Measurements from ENCODE around the gene ZNRD2. TPM values are rescaled to one million over a fixed set of nuclear protein-coding genes. Genes with fewer than 3 reads are reported as not detected.

ZNRD2 gene
- total and polyA plus RNA-seq, 10 of the 15 experiments (the other 5 are each of a cell fraction or from before 2014, with no cell fraction given) = 7.9 to 111 (median 55.4) TPM

GRCh38 chr11:65588199-65589054, 18.1 kb downstream of the ZNRD2 start (continued):
- peak; percentile 44 for TF ChIP-seq PBX3 (IDR thresholded peaks at IDR 0.05; ENCODE audit: insufficient replicate concordance, low read depth, low read length)
- TF ChIP-seq BRCA1 (IDR thresholded peaks at IDR 0.05; ENCODE audit: low read depth, low read length) = no peak
- peak; percentile 96 for TF ChIP-seq SKIL (IDR thresholded peaks at IDR 0.05; ENCODE audit: low read depth, poor library complexity, severe bottlenecking)
- no peak for TF ChIP-seq ZBTB11 (CRISPR knock-in tag; IDR thresholded peaks at IDR 0.05)
- TF ChIP-seq NR2C1 (IDR thresholded peaks at IDR 0.05) = peak; percentile 54; the same call in 1 of the 2 replicates
- TF ChIP-seq SRF (IDR thresholded peaks at IDR 0.05; ENCODE audit: low read depth in 2 of 2, low read length in 2 of 2) = no peak
- peak; percentile 76; the same call in 1 of the 2 replicates for TF ChIP-seq FOXM1 (IDR thresholded peaks at IDR 0.05; ENCODE audit: low read depth, low read length)
- no peak for TF ChIP-seq ATF3 (IDR thresholded peaks at IDR 0.05; ENCODE audit: borderline replicate concordance, extremely low read depth, low read depth, low read length)
- 0 out of 2 replicates have a peak, but pooled peaks have one; percentile 38 for TF ChIP-seq STAT1 (conservative IDR thresholded peaks at IDR 0.05)
- TF ChIP-seq STAT3 (IDR thresholded peaks at IDR 0.05; ENCODE audit: low read depth, low read length) = no peak
- TF ChIP-seq CEBPZ (IDR thresholded peaks at IDR 0.05; ENCODE audit: low read depth, low read length) = no peak
- TF ChIP-seq TAF1 (IDR thresholded peaks at IDR 0.05; ENCODE audit: borderline replicate concordance, low read depth, low read length) = no peak
- TF ChIP-seq ASH2L (IDR thresholded peaks at IDR 0.05; ENCODE audit: borderline replicate concordance, low read depth) = no peak
- TF ChIP-seq IRF4 (IDR thresholded peaks at IDR 0.05; ENCODE audit: low read depth, low read length) = peak; percentile 99
